Measurements from ENCODE around the gene CREB5. TPM values are rescaled to one million over a fixed set of nuclear protein-coding genes. Genes with fewer than 3 reads are reported as not detected.

Gene CREB5
- total RNA-seq, 1 donor from 2014 or later, result 10.3 TPM

GRCh38 chr7:28856656-28857055 lies 444.3 kb downstream of the CREB5 start:
- no peak overlapping the region for H3K4me3 ChIP-seq
- H3K27me3 ChIP-seq (ENCODE audit: low read depth), result peaks cover 17% of the 10 kb centered on the region
- intact Hi-C loops (cut with DNase I), result no loop called here
- H3K4me1 ChIP-seq, result peaks cover 7% of the 10 kb centered on the region
- H3K27ac ChIP-seq, result no peak overlapping the region
- DNase-seq (no peak), ATAC-seq (no peak)
- TF ChIP-seq CTCF (IDR thresholded peaks at IDR 0.05), result no peak
- H3K36me3 ChIP-seq, result no peaks in the 10 kb centered on the region
- no peaks in the 10 kb centered on the region for H3K9me3 ChIP-seq

- H3K9me3 ChIP-seq, result no peaks in the 10 kb centered on the region
- ATAC-seq (no peak), DNase-seq (no peak)
- H3K27me3 ChIP-seq (ENCODE audit: low read depth), result peaks cover 8% of the 10 kb centered on the region
- intact Hi-C loops (cut with DNase I), result no loop called here
- no peaks in the 10 kb centered on the region for H3K36me3 ChIP-seq
- peaks cover 7% of the 10 kb centered on the region for H3K4me1 ChIP-seq
- no peak overlapping the region for H3K27ac ChIP-seq
- no peak for TF ChIP-seq CTCF (IDR thresholded peaks at IDR 0.05)
- H3K4me3 ChIP-seq, result no peak overlapping the region
Observed at GRCh38 chr7:28858206-28858605, 445.9 kb downstream of the CREB5 start.

- Histone ChIP-seq H3K9me3 (no peaks in the 10 kb centered on the region), H3K4me1 (peaks cover under 1% of the 10 kb centered on the region), H3K4me3 (no peak overlapping the region), H3K36me3 (no peaks in the 10 kb centered on the region), H3K27me3 (ENCODE audit: low read depth) (peaks cover 1% of the 10 kb centered on the region), H3K27ac (no peak overlapping the region)
- intact Hi-C loops (cut with DNase I), result no loop called here
- no peak for DNase-seq
- no peak for ATAC-seq
- TF ChIP-seq CTCF (IDR thresholded peaks at IDR 0.05), result no peak
Observed at GRCh38 chr7:28858895-28859294, 446.6 kb downstream of the CREB5 start.

GRCh38 chr7:28861825-28862224 lies 449.5 kb downstream of the CREB5 start:
- H3K36me3 ChIP-seq, result no peaks in the 10 kb centered on the region
- intact Hi-C loops (cut with DNase I), result no loop called here
- no peak overlapping the region for H3K4me3 ChIP-seq
- H3K27me3 ChIP-seq (ENCODE audit: low read depth), result no peaks in the 10 kb centered on the region
- ATAC-seq (no peak), DNase-seq (no peak)
- H3K4me1 ChIP-seq, result no peaks in the 10 kb centered on the region
- H3K9me3 ChIP-seq, result no peaks in the 10 kb centered on the region
- H3K27ac ChIP-seq, result no peak overlapping the region
- no peak for TF ChIP-seq CTCF (IDR thresholded peaks at IDR 0.05)

GRCh38 chr7:28862595-28863272 lies 450.4 kb downstream of the CREB5 start:
- H3K4me3 ChIP-seq, result no peak overlapping the region
- no peaks in the 10 kb centered on the region for H3K9me3 ChIP-seq
- DNase-seq (no peak), ATAC-seq (no peak)
- H3K36me3 ChIP-seq, result no peaks in the 10 kb centered on the region
- no peak overlapping the region for H3K27ac ChIP-seq
- H3K4me1 ChIP-seq, result no peaks in the 10 kb centered on the region
- H3K27me3 ChIP-seq (ENCODE audit: low read depth), result peaks cover 7% of the 10 kb centered on the region
- intact Hi-C loops (cut with DNase I), result no loop called here
- no peak for TF ChIP-seq CTCF (IDR thresholded peaks at IDR 0.05)

All from lower lobe of right lung (tissue), 2 donors.